Measurements from ENCODE around the gene GFRA1. TPM values are rescaled to one million over a fixed set of nuclear protein-coding genes. Genes with fewer than 3 reads are reported as not detected.

The GFRA1 gene
- total and polyA plus RNA-seq, 8 donors: 1.9 to 3.5 (median 2.8) TPM

GRCh38 chr10:116082762-116083161 is 190.2 kb downstream of the GFRA1 start:
- H3K27me3 ChIP-seq: no peaks in the 10 kb centered on the region
- no peaks in the 10 kb centered on the region for H3K36me3 ChIP-seq
- no peaks in the 10 kb centered on the region for H3K4me1 ChIP-seq
- intact Hi-C loops (cut with DNase I): no loop called here
- DNase-seq (no peak), ATAC-seq (no peak)
- no peak overlapping the region for H3K4me3 ChIP-seq
- H3K27ac ChIP-seq: no peak overlapping the region
- H3K9me3 ChIP-seq: no peaks in the 10 kb centered on the region
- TF ChIP-seq, protein P1, sequence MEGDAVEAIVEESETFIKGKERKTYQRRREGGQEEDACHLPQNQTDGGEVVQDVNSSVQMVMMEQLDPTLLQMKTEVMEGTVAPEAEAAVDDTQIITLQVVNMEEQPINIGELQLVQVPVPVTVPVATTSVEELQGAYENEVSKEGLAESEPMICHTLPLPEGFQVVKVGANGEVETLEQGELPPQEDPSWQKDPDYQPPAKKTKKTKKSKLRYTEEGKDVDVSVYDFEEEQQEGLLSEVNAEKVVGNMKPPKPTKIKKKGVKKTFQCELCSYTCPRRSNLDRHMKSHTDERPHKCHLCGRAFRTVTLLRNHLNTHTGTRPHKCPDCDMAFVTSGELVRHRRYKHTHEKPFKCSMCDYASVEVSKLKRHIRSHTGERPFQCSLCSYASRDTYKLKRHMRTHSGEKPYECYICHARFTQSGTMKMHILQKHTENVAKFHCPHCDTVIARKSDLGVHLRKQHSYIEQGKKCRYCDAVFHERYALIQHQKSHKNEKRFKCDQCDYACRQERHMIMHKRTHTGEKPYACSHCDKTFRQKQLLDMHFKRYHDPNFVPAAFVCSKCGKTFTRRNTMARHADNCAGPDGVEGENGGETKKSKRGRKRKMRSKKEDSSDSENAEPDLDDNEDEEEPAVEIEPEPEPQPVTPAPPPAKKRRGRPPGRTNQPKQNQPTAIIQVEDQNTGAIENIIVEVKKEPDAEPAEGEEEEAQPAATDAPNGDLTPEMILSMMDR (IDR thresholded peaks at IDR 0.05): no peak

DNA sequence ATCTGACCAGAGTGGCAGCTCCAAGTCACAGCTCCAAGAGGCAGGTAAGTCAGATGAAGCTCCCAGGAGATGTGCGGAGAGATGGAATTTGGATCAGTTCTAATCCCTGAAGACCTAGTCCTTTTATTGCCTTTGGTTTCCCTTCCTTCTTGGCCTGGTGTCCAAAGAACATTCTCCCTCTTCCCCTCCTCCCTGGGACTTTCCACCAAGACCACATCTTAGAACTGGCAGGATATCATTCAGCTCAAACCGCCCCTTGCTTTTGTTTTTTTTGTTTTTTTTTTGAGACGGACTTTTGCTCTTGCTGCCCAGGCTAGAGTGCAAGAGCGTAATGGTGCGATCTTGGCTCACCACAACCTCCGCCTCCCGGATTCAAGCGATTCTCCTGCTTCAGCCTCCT is 190.8 kb downstream of the GFRA1 start:
- Histone ChIP-seq H3K27me3 (no peaks in the 10 kb centered on the region), H3K9me3 (no peaks in the 10 kb centered on the region), H3K4me1 (no peaks in the 10 kb centered on the region), H3K27ac (no peak overlapping the region), H3K4me3 (no peak overlapping the region), H3K36me3 (no peaks in the 10 kb centered on the region)
- TF ChIP-seq, protein P1 (IDR thresholded peaks at IDR 0.05): no peak
- ATAC-seq (no peak), DNase-seq (no peak)
- intact Hi-C loops (cut with DNase I): no loop called here

DNA sequence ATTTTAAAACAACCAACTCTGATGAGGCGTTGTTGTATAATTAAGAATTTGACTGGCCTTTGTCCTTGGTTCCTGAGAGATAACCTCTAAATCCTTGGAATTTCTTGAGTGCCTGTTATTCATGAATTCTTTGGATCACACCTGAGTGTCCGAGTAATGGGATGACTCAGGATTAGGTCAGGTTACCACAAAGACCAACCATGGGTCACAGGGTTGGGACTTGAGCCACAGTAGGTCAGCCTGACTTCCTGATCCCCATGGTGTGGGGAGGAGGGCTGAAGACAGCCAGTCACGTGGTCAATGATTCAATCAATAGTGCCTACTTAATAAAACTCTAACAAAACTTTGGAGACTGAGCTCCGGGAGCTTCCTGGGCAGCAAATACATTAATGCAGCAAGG is 192.5 kb downstream of the GFRA1 start:
- DNase-seq: no peak
- Histone ChIP-seq H3K4me3 (no peak overlapping the region), H3K36me3 (no peaks in the 10 kb centered on the region), H3K4me1 (no peaks in the 10 kb centered on the region), H3K27me3 (no peaks in the 10 kb centered on the region), H3K27ac (no peak overlapping the region), H3K9me3 (no peaks in the 10 kb centered on the region)
- intact Hi-C loops (cut with DNase I): no loop called here
- TF ChIP-seq, protein P1 (IDR thresholded peaks at IDR 0.05): no peak
- no peak for ATAC-seq

GRCh38 chr10:116079355-116079754 is 193.7 kb downstream of the GFRA1 start:
- no peaks in the 10 kb centered on the region for H3K36me3 ChIP-seq
- no peaks in the 10 kb centered on the region for H3K4me1 ChIP-seq
- no peak for DNase-seq
- H3K27me3 ChIP-seq: no peaks in the 10 kb centered on the region
- intact Hi-C loops (cut with DNase I): no loop called here
- no peak overlapping the region for H3K27ac ChIP-seq
- TF ChIP-seq, protein P1 (IDR thresholded peaks at IDR 0.05): no peak
- H3K9me3 ChIP-seq: no peaks in the 10 kb centered on the region
- no peak overlapping the region for H3K4me3 ChIP-seq
- no peak for ATAC-seq

DNA sequence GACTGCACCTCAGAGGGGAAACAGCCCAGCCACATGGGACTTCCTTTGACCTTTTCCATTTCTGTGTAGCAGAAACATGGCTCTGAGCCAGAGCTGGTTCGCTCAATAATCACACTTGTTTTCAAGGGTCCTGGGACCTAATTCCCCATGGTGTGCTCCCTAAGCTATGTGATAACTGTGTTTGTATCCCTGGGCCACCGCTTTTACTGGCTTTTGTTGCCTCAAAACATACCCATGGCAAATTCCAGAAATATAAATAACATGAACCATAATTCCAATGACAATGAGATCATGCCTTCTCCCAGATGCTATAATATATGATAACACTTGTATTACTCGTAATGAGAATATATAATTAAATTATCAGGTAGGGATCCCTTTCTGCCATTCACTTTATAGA is 196.4 kb downstream of the GFRA1 start:
- no peaks in the 10 kb centered on the region for H3K9me3 ChIP-seq
- ATAC-seq (no peak), DNase-seq (no peak)
- intact Hi-C loops (cut with DNase I): no loop called here
- no peaks in the 10 kb centered on the region for H3K4me1 ChIP-seq
- TF ChIP-seq, protein P1 (IDR thresholded peaks at IDR 0.05): no peak
- no peak overlapping the region for H3K27ac ChIP-seq
- no peaks in the 10 kb centered on the region for H3K36me3 ChIP-seq
- H3K4me3 ChIP-seq: no peak overlapping the region
- no peaks in the 10 kb centered on the region for H3K27me3 ChIP-seq

Data from left lung (tissue), 10 donors.